Activated CD4-positive, alpha-beta T cell treated with anti-CD3 and anti-CD28 coated beads, Interleukin-2, Interleukin-6, amounts not matched to agents 100 ng/mL and 50 ng/mL, durations not matched to agents 16 hours and 8 hours (primary cell): ENCODE measurements around the gene MRM1.
A peak's percentile ranks its signal among the peaks of the same experiment; 100 is the strongest.

Source experiments
- DNase-seq: peaks from one replicate; pipeline ENCODE4 v3.0.0-alpha.2; 2020

Gene MRM1

DNA sequence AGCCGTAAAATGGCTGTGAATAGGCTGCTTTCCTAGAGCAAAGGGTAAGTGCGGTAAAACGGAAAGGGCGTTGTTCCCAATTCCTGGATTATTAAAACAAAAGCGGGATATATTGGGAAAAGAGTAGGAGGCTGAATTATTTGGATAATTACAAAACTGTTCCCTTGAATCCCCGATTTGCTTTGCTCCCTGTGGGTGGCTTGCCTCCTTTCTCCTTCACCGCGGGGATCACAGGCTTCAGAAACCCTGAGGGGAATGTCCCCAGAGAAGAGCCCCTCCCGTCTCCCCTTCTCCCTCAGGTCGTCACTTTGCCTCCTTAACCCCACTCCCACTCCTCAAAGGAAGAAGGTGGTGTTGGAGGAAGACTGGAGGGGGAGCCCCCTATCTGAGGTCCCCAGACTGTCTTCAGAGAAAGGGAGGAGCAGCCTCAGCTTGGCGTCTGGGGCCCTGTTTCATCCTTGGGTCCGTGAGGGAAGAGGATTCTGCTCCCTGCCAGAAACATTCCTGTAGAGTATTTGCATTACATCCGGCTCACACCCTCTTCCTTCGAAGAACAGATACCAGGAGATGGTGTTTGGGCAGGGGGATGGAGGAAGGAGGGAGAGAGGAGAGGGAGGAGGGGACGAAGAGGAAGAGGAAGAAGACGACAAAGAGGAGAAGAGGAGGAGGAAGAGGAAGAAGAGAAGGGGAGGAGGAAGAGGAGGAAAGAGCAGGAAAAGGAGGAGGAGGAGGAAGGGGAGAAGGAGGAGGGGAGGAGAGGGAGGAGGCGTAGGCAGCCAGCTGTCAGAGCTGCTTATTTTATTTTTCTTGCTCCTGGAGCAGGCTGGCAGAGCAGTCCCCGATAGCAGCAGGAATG, 31.8 kb downstream of the MRM1 start:
- no peak for DNase-seq

DNA sequence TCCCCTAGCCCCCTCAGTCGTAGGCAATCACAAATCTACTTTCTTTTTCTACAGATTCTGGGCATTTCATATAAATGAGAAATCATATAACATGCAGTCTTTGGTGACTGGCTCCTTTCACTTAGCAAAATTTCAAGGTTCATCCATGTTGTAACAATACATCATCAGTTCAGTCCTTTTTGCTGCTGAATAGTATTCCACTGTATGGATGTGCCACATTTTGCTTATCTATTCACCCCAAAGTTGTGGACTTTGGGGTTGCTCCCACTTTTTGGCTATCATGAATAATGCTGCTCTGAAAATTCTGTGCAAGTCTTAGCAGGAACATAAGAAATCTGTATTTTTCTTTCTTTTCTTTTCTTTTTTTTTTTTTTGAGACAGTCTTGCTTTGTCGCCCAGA, 39.0 kb downstream of the MRM1 start:
- DNase-seq = no peak

DNA sequence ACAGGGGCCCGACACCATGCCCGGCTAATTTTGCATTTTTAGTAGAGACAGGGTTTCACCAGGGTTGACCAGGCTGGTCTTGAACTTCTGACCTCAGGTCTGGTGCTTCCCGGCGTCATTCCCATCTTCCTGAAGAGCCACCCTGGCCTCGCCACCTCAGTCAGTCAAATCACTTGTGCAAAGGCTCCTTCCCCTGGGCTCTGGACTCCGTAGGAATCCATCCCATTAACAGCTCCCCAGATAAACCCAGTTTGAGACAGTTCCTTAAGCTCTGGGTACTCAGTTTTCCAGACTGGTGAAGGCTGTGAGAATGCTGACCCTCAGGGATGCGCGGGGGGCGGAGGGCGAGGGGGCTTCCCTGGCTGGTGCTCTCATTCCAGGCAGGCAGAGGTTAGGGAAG, 39.5 kb downstream of the MRM1 start:
- DNase-seq = no peak

DNA sequence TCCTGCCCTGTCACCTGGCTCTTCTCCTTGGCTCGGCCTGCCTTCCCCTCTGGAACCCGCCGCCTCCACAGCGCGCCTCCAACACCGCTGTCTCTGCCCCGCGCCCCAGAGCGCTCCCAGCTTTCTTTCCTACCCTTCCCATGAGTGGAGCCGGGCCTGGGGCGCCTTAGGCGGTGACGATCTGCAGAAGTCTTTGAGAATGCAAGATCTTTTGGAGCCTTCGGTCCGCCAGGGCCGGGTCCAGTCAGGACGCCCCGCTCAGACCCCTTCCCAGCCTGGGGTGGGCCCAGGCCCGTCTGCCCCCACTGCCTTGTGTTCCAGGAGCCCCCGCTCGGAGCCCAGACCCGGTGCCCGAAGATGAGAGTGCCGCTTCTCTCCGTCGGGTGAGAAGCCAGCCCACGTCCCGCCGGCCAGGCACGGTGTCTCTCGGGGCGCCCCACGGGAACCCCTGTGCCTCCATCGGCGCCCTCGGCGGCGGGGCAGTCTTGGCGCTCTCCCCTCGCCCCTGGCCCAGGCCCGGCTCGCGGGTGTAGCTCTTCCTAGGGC, 40.0 kb downstream of the MRM1 start:
- no peak for DNase-seq

DNA sequence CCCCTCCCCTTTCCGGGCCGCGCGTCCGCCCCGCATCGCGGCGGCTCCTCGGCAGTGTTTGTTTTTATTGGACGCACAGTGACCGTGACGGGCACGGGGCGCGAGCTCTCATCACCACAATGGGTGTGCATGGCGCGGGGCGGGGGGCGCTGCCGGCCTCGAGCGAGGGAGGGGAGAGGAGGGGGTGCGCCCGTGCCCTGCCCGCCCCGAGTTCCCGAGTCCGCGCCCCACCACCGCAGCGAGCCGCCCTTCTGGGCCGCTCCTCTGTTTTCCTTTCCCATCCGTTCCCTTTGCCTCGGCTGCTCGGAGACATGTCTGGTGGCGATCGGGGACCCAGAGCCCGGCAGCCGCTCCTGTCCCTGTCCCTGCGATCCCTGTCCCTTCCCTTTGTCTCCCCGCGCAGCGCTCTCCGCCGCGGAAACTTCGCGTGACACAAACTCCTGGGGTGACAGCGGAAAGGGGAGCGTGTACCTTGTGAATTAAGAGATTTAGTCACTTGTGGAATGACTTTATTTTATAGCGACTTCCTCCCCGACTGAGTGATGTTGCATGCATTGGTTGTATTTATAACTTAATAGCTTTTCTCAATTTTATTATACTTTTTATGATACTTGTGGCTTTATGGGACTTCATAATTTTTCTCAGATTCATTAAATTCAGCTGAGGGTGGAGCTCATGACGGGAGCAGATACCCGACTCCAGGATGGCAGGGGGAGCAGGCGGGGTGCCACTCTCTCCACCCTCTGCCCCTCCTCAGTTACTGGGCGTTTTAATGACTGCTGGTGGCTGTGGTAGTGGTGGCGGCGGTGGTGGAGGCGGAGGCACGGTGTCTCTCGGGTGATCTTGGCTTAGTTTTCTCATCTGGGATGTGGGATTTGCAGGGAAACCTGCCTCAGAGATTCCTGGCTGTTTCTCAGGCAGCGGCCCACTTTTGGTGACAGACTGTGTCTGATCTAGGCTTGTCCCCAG, 40.8 kb downstream of the MRM1 start:
- DNase-seq = peak; percentile 7

DNA sequence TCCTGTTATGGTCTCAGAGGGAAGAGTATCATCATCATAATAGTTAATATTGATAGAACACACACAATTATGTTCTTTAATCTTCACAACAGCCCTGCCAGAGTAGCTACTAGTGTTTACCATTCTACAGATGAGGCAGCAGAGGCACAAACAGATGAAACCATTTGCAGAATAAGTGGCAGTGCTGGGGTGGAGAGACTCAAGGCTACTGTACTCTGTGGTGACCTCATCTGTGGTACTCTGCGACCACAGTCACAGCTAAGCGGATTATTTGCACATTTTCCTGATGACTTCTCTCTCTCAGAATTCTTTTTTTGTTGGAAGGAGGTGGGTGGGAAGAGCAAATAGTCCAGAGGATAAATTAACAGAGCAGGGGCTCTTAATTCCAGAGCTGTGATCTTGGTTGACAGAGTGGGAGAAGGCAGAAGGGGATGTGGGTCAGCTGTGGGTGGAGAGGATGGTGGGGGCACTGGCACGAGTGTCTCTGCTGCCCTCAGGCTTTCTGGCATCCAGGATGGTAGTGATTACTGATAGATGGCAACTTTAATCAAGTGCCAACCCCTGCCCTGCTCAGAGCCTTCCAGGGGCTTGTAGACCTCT, 41.8 kb downstream of the MRM1 start:
- no peak for DNase-seq

DNA sequence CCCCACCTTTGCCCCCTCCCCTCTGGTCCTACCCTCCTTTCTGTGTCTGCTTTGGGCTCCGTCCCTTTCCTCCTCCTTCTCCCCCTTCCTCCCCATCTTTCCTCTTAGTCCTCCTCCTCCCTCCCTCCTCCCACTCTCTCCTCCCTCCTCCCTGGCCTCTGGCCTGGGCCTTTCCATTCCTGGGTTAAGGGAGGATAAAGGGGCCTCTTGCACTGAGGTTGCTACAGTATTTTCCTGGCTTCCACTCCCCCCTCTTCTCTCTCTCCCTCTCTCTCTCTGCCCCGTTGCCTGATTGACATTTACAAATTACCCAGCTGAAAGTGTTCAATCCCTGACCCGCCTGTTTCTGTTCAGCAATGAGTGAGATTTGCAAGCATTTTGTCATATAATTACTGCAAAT, 44.0 kb downstream of the MRM1 start:
- DNase-seq = no peak

DNA sequence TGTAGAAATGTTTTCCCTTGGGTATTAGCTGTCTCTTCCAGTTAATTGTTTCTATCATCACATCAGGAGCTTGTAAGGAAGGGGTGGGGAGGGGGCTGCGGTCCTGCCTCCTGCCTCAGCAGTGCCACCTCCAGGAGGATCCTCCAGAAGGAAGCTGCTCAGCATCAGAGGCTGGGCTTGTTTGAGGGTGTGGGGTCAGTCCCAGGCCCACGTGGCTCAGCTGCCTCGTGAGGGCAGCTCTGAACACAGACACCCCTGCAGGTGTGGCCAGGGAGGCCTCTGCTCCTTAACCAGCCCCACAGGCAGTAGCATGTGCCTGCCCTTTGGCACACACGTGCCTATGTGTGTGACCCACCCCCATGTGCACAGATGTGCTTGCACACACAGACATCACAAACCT, 46.3 kb downstream of the MRM1 start:
- DNase-seq = no peak

DNA sequence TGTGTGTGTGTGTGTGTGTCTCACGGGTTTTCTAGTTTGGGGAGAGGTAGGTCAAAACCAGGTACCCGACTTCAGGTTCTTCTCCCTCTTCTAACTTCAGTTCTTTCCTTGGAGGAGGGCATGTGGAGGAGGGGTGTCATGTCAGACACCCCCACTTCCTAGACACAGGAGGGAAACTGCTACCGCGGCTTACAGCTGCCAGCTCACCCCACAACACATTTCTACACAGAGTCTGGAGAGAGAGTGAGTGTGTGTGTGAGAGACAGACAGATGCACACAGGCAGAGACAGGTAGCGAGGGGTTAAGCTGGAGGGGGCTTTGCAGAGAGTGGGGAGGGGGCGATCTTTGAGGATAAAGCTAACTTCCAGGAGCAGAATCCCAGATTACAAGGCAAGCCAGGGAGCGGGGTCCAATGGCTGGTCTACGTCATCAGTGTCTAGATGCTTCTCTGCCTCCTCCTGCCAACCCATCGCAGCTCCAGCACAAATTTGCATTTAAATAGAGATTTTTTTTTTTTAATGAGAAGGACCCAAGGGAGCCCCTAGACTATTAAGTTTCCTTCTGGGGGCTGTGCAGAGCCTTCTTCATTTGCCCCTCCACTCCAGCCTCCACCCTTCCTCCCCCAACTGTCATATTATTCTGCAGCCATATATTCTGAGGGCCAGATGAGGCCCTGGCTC, 48.9 kb downstream of the MRM1 start:
- DNase-seq = no peak

DNA sequence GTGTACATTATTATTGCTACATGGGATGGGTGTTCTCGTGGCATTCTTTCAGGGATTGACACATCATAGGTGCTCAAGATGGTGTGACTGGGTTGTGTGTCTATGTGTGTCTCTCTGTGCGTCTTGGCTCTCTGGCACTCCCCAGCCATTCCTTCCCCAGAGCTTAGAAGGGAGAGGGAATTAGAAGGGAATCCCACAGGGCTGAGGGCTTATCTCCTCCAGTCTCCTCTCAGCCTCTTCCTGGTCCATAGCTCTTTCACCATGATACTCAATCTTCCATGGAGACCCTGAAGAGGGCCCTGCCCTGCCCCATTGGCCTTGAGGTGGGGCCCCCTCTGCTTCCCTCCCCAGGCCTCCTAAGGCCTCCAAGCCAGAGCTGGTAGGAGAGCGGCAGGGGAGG, 52.0 kb downstream of the MRM1 start:
- DNase-seq = no peak

DNA sequence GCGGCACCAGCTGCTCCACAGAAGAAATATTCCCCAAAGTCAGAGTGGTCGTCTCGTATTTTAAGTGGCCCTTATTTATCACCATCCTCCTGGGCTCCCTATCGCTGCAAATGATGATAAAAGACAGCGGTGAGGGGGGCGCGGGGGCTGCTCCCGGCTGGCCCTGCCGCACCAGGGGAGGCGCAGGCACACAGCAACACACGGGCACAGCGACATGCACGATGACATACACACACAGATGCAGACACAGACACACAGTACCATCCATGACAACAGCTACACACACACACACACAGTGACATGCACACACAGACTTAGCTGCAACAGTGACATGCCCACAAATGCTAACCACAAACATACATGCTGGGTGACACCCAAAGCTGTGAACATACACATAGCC, 52.5 kb downstream of the MRM1 start:
- DNase-seq = no peak

DNA sequence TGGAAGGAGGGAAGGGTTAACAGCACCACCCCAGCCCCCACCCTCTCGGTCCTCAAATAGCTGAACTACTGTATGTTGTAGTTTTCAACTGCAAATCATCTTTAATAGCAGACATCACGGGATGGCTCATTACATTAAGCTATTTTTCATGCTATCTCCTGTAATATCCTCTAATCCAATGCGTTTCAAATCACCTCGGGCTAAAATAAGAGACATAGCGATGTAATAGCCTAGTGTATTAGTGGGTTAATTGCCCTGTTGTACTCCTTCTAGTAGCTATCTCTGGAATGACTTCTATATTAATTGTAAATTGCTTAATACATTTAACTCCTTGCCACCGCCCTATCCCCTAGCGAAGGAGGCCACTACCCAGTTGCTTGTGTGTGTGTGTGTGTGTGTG, 54.3 kb downstream of the MRM1 start:
- no peak for DNase-seq

DNA sequence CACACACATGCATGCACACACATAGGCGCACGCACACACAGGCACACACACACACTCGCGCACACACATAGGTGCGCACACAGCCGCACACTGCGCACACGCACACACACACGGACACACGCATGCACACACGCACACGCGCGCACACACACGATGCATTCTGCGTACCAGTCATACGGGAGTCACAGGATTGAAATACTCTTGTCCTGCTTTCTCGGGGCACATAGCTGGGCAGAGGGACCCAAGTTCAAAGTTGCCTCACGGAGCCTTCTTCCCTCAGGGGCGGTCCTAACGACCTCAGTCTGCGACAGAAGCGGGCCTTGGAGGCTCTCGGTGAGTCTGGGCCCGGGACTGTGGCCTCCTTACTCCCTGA, 56.0 kb downstream of the MRM1 start:
- no peak for DNase-seq

DNA sequence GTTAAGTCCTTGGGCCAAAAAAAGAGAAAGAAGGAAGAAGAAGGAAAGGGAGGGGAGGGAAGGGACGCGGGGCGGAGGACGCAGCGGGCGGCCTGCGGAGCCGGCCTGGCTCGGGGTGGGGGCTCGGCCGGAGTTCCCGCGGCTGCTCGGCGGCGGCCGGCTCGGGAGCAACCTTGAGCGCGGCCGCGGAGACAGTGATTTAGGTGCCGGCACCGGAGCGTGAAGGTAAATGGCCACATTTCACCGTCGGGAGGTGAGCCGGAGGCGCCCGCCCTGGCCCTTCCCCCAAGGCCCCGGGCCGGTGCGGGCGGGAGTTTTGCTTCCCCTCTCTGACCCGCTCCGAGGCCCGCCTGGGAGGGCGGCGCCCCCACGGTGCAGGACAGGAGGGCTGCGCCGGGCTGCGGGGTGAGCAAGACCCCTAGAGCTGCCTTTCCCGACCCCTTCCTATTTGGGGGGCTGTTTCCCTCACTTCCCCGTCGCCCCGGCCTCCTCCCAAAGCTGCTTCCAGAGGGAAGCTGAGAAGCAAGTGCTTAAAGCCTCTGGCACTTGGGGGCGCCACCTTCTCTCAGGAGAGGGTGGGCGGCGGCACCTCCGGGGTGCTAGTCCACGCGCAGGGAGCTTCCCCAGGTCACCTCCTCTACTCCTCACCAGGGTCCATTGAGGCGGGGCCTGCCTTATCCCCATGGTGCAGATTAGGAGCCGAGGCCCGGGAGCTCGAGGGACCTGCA, 56.5 kb downstream of the MRM1 start:
- no peak for DNase-seq
